Astrocyte (in vitro differentiated cells and primary cell): ENCODE results near the gene LRRC7.

Experiments used
- EZH2 ChIP-seq: IDR thresholded peaks from 2 replicates; pipeline ENCODE4 v1.6.1; 2012; ENCODE audit warnings: mild to moderate bottlenecking, low read length, inconsistent platforms; ENCODE audit not compliant: insufficient read depth
- TF ChIP-seq, protein P1 (sequence below): IDR thresholded peaks from 2 replicates; pipeline ENCODE4 v1.5.1; 2011; ENCODE audit warnings: low read depth, mild to moderate bottlenecking, inconsistent platforms, low read length, moderate library complexity; ENCODE audit not compliant: insufficient read depth

DNA sequence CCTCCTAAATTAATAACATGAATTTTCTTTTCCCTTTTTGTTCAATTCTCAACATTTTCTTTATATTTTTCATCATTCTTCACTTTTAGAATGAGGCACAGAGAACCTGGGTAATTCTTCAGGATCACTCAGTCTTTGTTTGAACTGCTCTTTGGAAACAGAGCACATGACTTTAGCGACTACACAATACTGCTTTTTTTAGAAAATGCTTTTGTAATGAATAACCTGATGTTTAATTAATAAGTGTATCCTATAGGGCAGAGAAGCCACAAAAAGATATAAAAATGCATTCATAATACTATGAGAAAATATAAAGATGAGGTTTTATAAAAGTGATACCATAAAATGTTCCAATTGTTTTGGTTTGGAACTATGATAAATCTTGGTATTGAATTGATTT lies 77.8 kb downstream of the LRRC7 start:
- TF ChIP-seq, protein P1, sequence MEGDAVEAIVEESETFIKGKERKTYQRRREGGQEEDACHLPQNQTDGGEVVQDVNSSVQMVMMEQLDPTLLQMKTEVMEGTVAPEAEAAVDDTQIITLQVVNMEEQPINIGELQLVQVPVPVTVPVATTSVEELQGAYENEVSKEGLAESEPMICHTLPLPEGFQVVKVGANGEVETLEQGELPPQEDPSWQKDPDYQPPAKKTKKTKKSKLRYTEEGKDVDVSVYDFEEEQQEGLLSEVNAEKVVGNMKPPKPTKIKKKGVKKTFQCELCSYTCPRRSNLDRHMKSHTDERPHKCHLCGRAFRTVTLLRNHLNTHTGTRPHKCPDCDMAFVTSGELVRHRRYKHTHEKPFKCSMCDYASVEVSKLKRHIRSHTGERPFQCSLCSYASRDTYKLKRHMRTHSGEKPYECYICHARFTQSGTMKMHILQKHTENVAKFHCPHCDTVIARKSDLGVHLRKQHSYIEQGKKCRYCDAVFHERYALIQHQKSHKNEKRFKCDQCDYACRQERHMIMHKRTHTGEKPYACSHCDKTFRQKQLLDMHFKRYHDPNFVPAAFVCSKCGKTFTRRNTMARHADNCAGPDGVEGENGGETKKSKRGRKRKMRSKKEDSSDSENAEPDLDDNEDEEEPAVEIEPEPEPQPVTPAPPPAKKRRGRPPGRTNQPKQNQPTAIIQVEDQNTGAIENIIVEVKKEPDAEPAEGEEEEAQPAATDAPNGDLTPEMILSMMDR, result no peak
- TF ChIP-seq EZH2, result no peak
